ENCODE measurements around the gene WDR1.
"Not testable (repeated sequence)": the region's sequence is repeated elsewhere in the genome, so short reads cannot be mapped to it uniquely, and the experiment has no call there.

WDR1 gene

DNA sequence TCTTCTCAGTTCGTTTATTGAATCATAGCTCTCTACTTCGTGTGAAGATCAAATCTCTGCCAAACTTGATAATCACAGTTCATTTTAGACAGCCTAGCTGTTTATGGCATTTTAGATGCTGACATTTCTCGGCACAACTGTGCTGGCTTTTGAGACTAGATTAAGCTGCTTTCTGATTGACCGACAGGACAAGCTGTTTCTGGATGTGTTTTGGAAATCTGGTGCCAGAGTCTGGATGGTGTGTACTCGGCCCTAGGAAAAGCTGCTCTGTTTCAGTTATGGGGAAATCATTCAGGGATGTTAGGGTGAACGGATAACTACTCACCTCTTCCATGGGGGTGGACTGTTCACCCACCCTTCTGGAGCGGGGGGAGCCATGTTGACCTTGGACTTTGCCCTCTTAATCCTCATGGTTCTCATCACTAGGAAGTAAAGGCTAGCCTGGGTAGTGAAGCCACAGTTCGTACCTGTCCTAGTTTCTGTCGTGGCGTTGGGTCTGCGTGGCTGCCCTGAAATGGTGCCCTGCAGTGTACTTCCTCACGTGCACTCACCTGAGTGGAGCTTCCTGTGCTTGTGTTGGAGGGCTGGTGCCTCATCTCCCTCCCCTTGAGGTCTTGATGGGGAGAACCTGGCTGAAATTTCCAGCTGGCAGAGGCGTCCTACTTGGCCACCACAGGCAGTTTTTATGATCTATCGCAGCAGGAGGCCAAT lies 13.7 kb upstream of the WDR1 start:
- DNase-seq = no peak

DNA sequence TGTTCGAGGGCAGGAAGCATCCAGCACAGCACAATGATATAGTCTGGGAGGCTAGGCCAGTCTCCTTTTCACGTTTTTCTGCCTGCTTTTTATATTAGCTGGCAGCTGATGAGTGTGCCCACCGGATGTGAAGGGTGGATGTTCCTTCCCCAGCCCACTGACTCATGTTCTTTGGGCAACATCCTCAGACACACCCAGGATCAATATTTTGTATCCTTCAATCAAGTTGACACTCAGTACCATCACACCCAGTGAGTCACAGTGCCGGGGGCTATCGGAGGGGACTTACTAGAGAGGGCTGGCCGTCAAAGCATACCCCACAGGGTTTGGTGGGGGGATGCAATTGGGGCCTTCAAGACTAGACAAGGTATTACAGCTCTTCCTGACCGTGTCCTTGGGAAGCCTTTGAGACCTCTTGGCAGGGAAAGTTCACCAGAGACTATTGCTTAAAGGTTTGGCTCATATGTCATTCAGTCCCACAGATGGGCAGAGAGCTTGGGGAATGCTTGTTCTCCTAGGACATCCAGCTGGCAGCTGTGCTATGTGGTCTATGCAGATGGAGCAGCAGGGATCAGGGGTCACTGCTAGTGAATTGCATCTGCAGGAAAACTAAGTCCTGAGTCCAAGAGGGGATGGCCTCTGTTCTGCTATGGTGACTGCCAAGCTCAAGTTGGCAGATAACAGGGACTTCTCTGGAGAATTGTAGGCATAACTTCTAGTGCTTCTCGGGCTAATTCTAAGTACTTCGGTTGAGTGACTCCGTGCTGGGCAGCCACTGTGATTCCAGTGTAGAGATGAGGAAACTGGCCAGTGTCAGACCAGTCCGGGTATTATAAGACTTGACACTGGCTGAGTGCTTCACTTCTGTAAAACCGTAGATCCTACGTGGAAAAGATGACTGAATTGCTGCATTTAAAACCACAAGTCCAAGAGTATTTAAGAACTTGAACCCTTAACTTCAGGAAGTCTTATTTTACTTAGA lies 12.9 kb upstream of the WDR1 start:
- DNase-seq = no peak

DNA sequence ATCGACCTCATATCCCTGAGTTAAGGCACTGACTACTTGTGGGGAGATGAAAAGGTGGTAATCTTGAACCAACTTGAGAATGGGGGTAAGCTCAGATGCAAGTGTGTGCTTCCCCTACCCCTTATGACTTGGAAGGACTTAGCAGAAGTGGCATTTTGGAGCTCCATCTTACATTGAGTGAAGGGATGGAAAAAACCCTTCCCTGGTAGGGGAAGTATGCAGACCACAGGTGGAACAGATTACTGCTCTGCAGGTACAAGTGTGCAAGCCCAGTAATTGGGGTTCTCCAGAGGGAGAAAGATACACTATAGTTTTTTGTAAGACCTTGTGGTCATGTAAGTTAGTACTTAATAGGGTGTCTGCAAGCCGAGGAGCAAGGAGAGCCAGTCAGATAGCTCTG lies 12.2 kb upstream of the WDR1 start:
- no peak for DNase-seq

GRCh38 chr4:10127531-10127930 lies 10.9 kb upstream of the WDR1 start:
- not testable (repeated sequence) for DNase-seq

GRCh38 chr4:10124167-10124930 lies 7.8 kb upstream of the WDR1 start:
- DNase-seq = no peak

DNA sequence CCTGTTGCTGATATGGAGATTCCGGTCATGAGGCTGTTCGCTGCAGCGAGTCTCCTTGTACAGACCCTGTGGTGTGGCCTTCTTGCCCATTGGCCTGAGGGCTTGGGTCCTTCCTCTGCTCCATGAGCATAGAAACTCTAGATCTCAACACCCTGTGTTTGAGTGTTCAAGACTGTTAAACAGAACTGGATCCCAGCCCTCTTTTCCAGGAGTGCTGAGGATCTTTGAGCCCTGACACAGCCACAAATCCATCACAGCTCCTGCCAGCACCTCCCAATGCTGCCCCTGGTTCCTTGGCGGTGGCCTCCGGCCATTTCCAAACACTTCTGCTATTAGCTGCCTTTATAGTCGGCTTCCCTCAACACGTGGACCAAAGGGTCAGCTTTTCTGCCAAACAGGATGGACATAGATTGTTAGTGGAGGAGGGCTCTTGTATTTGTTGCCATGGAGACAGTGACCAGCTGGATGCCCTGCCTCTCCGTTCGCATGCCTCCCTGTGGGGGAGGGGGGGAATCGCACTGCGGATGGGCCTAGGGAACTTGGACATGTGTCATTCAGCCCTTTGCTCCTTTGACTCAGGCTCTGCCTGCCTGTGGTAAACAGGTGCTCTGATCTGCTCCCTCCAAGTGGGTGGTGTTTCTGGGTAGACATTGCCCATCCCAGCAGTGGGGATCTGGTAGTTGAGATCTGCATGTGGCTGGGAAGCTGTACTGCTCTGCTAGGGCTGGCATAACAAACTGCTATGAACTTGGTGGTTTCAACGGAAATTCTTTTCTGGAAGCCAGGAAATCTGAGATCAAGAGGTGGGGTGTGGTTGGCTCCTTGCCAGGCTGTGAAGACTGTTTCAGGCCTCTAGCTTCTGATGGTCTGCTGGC lies 6.9 kb upstream of the WDR1 start:
- DNase-seq = no peak

- DNase-seq = no peak
These were observed 5.8 kb upstream of the WDR1 start for GRCh38 chr4:10122236-10122932.

DNA sequence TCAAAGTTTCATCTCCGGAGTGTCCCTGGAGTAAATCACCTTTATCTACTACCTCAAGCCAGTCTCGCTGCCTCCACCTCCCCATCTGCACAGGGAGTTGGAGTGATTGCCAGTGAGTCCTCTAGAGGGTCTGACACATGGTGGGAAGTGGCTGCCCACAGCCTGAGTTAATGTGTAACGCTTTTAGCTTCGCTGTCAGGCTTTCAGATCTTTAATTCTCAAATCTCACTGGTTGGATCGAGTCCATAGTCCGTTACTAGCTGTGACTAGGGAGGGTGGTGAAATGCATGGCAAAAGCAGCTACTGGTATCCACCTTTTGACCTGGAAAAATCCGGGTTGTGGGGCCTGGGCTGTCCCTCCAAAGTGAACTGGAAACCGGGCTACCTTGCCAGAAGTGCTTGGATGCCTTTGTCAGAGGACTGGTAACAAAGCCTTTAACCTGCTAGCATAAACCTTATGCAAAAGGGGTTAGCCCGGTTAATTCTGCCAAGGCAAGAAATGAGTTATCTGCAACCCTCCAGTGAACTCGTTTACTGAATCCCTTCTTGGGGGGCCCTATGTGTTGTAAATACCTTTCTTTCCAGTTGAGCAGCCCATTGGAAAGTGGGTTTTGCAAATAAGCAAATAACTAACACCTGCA lies 5.1 kb upstream of the WDR1 start:
- no peak for DNase-seq

GRCh38 chr4:10120943-10121567 lies 4.5 kb upstream of the WDR1 start:
- no peak for DNase-seq

GRCh38 chr4:10119773-10120172 lies 3.2 kb upstream of the WDR1 start:
- DNase-seq = no peak

DNA sequence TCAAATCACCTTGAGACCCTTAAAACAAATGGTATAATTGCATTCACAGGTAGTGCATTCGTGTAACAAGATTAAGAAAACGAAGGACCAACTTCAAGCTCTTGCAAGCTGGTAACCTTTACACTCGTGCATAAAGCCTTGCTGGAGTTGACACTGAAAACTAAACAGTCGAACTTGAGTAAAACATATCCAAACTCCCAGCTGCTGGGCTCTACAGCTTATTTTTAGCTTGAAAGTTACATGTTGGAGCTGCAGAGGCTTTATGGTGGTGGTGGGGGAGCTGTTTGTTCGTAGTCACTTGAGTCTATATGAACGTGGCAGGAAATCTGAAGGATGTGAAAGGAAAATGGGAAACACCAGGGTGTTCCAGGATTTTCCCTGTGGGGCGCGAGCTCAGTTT lies 2.7 kb upstream of the WDR1 start:
- no peak for DNase-seq

GRCh38 chr4:10118048-10119004 lies 1.7 kb upstream of the WDR1 start:
- DNase-seq = no peak

GRCh38 chr4:10117359-10118047 lies 904 bp upstream of the WDR1 start:
- DNase-seq = peak; percentile 54

DNA sequence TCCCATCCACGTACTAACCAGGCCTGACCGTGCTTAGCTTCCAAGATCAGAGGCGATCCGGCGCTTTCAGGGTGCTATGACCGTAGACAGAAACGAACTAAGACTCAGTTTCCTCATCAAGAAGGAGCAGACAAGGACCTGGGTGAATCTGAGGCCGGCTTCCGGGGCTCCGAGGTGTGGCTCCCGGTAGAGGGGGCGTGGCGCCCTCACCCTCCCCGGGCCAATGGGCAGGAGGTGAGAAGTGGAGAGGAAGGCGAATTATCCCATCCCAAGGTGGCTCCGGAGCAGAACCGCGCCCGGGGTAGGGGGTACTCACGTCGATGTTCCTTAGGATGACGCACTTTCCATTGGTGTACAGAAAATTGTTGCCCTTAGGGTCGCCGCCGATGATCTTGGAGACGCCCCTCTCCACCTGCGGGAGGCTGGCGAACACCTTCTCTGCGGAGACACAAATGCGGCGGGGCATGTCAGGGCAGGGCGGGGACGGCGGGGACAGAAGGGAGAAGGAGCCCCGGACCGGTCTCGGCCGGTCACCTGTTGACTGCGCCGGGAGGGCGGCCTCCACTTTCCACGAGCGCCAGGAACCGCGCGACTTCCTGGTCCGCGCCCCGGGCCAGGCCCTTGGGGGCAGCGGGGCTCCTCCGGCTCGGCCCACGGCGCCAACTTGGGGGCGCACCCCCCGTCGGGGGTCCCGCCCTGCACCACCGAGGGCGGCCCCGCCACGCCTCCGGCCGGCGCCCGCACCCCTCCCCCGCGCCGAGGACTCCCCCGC lies 616 bp downstream of the WDR1 start:
- no peak for DNase-seq

GRCh38 chr4:10115271-10115796 lies 1.3 kb downstream of the WDR1 start:
- DNase-seq = no peak

DNA sequence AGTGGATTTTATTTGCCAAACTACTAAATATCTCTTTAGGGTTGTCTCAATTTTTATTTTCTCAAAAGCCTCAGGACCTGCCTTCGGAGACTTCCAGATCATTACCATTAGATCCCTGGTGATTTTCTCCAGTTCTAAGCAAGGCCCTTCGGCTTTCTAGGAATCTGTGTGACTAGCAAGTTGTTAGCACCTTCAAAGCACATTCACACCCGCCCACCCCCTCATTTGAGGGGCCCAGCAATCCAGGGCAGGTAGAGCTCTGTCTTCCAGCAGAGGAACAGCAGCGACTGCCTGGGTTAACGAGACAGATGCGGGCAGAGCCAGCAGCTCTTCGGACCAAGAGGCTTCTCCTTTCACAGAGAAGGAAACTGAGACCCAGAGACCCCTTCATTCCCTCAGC lies 2.0 kb downstream of the WDR1 start:
- no peak for DNase-seq

DNA sequence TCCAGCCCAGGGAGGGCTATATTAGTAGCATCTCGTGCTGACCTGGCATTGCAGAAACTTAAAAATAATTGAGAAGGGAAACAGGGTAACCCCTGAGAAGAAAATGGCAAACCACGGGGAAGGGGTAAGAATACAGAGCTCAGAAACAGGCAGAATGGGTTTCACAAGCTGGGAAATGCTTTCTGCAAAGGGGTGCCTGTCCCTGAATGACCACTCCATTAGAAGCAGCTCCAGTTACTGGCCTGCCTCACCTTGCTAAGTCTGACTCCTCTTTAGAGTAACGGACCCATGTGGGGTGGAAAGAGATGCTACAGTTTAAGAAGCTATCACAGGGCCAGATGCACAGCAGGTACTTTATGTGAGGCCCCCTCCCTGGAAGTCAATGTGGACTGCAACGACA lies 2.5 kb downstream of the WDR1 start:
- no peak for DNase-seq

Data from GF-D8 (cell line).